GM18909 (cell line): Measurements from ENCODE around the gene CERS4.
"Not testable (repeated sequence)": the region's sequence is repeated elsewhere in the genome, so short reads cannot be mapped to it uniquely, and the experiment has no call there.

ENCODE experiments used
- ATAC-seq: cut with Tn5 transposase; IDR thresholded peaks from one replicate; pipeline ENCODE4 v1.9.1; 2021; ENCODE audit warnings: mild to moderate bottlenecking; ENCODE audit not compliant: unreplicated experiment, poor library complexity

Gene CERS4

DNA sequence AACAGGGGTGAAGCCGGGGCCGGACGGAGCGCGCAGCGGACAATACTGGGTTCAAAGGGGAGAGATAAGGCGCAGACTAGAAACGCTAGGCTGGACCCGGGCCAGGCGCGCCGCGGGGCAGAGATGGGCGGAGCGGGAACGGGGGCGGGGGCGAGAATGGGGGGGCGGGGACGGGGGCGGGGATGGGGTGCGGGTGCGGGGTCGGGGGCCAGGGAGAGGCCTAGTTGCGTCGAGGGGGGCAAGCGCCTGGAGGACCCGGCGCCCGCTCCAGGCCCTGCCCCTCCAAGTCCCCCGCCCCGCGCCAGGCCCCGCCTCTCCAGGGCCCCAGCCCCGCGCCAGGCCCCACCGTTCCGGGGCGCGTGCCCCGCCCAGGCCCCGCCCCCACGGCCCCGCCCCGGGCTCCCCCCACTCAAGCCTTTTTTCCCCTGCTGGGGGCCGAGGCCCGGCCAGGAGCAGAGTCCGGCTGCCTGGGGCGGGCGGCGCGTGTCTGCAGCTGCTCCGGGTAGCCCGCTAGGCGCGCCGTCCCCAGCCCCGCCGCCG is at the start of gene CERS4:
CERS4 (plus strand) TSS at position 449 of the 540 bp plus-strand sequence. CDS start 41,707 bp downstream, outside the sequence.
- ATAC-seq = peak; percentile 61

GRCh38 chr19:8161135-8161646 is 48.0 kb upstream of the CERS4 start:
- ATAC-seq = no peak

DNA sequence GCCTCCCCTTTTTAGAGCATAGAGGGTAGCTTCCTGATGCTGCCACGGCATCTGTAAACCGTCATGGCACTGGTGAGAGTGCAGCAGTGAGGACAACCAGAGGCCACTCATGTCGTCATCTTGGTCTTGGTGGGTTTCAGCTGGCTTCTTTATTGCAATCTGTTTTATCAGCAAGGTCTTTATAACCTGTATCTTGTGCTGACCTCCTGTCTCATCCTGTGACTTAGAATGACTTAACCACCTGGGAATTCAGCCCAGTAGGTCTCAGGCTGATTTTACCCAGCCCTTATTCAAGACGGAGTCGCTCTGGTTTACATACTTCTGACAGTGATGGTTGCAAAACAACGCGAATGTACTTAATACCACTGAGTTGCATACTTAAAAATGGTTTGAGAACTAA is 45.4 kb upstream of the CERS4 start:
- ATAC-seq = no peak

GRCh38 chr19:8167985-8168384 is 41.2 kb upstream of the CERS4 start:
- no peak for ATAC-seq

GRCh38 chr19:8168537-8168936 is 40.6 kb upstream of the CERS4 start:
- no peak for ATAC-seq

- no peak for ATAC-seq
Observed at GRCh38 chr19:8174706-8175105, 34.5 kb upstream of the CERS4 start.

- ATAC-seq = no peak
Observed at GRCh38 chr19:8180018-8180417, 29.2 kb upstream of the CERS4 start.

DNA sequence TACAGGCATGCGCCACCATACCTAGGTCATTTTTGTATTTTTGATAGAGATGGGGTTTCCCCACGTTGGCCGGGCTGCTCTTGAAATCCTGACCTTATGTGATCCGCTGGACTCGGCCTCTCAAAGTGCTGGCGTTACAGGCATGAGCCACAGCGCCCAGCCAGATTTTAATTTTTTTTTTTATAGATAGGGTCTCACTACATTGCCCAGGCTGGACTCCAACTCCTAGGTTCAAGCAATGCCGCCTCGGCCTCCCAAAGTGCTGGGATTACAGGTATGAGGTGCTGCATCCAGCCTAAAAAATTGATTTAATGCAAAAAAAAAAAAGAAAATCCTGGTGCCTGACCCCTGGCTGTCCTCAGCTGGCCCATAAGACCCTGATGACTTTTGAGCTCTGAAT is 24.9 kb upstream of the CERS4 start:
- ATAC-seq = no peak

GRCh38 chr19:8185343-8186068 is 23.7 kb upstream of the CERS4 start:
- ATAC-seq = no peak

- ATAC-seq = no peak
Observed at GRCh38 chr19:8192221-8192820, 16.8 kb upstream of the CERS4 start.

GRCh38 chr19:8194528-8195267 is 14.5 kb upstream of the CERS4 start:
- no peak for ATAC-seq

- ATAC-seq = no peak
Observed at GRCh38 chr19:8196271-8196927, 12.8 kb upstream of the CERS4 start.

DNA sequence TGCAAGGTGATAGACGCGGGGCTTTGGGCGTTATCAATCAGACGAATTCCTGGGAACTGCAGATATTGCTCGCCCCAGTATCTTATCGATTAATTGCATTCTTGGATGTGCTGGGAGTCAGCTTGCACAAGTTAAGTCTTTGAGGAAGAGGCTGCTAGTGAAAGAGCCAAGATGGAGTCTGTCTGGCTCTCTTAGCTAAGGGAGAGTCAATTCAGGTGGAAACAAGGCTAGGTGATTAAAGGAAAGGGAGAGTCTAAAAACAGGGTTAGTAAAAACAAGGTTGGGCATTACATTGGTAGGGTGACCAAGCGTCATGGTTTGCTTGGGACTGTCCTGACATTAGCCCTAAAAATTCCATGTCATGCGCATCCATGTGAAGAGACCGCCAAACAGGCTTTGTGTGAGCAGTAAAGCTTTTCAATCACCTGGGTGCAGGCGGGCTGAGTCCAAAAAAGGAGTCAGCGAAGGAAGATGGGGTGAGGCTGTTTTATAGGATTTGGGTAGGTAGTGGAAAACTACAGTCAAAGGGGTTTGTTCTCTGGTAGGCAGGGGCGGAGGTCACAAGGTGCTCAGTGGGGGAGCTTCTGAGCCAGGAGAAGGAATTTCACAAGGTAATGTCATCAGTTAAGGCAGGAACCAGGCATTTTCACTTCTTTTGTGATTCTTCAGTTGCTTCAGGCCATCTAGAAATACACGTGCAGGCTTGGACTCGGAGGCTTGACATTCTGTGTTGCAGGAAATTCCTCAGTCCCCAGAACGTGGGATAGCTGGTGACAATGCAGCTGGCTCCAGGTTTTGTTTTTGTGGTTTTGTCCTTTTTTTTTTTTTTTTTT is 5.7 kb upstream of the CERS4 start:
- ATAC-seq = not testable (repeated sequence)

DNA sequence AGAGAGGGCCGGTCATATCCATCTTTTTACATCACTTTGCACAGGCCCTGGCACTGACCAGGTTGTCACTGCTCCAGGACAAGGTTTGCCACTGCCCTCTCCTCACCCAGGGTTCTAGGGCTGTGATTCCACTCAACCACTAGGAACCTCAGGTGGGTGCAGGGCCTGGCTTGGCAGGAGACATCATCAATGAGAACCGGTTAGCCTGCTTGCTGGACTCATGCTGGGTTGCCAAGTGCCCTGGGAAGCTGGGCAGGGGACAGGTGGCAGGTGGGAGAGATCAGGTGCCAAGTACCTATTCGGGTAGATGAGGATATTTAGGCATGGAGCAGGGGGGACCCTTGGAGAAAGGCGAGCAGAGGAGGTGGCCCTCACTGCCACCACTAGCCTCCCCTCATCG is 4.2 kb upstream of the CERS4 start:
- ATAC-seq = no peak

GRCh38 chr19:8206147-8207087 is 2.8 kb upstream of the CERS4 start:
- no peak for ATAC-seq

DNA sequence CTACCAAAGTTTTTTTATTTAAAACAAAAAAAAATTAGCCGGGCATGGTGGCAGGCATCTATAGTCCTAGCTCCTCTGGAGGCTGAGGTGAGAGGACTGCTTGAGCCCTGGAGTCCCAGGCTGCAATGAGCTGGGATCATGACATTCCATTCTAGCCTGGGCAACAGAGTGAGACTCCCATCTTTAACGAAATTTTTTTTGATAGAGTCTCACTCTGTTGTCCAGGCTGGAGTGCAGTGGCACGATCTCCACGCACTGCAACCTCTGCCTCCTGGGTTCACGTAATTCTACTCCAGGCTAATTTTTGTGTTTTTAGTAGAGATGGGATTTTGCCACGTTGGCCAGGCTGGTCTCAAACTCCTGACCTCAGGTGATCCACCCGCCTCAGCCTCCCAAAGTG is 1.8 kb upstream of the CERS4 start:
- ATAC-seq = not testable (repeated sequence)

DNA sequence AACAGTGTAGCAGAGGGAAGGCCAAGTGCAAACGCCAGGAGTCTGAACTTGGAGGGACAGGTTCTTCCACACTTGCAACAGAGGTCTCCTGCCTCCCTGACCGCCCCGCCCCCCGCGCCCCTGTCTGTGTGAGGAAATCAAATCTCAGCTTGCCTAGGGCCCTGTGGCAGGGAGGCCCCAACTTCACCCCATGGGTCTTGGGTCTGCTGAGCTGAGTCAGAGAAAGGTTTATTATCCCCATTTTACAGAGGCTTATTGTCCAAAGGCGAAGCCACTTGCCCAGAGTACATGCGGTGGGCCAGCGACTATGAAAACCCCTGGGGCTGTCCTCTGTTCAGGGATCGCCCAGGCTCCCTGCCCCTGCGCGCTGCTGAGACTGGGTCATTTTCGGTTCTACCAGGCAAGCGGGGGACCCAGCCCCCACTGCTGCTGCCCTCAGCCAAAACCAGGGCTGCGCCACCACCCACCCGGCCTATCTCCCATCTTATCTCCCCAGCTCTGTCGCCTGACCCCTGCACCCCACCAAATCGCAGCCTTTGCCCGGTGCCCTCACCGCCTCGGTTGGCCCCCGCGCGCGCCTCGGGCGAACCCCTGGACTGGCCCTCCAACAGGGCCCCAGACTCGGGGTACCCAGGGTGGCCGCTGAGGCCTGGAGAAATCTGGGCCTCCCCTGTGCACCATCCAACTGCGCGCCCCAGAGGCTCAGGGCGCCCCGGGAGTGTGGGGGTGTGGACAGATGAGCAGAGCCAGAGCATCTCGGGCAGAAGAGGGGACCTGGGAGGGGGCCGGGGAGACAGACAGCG is 850 bp upstream of the CERS4 start:
- ATAC-seq = peak; percentile 15
